GM21576 (cell line): ENCODE results near the gene ENPP6.
A peak's percentile ranks its signal among the peaks of the same experiment; 100 is the strongest.

Experiments
- ATAC-seq: cut with Tn5 transposase; IDR thresholded peaks from one replicate; pipeline ENCODE4 v1.9.1; 2021; ENCODE audit warnings: mild to moderate bottlenecking, moderate library complexity; ENCODE audit not compliant: unreplicated experiment

Gene ENPP6

DNA sequence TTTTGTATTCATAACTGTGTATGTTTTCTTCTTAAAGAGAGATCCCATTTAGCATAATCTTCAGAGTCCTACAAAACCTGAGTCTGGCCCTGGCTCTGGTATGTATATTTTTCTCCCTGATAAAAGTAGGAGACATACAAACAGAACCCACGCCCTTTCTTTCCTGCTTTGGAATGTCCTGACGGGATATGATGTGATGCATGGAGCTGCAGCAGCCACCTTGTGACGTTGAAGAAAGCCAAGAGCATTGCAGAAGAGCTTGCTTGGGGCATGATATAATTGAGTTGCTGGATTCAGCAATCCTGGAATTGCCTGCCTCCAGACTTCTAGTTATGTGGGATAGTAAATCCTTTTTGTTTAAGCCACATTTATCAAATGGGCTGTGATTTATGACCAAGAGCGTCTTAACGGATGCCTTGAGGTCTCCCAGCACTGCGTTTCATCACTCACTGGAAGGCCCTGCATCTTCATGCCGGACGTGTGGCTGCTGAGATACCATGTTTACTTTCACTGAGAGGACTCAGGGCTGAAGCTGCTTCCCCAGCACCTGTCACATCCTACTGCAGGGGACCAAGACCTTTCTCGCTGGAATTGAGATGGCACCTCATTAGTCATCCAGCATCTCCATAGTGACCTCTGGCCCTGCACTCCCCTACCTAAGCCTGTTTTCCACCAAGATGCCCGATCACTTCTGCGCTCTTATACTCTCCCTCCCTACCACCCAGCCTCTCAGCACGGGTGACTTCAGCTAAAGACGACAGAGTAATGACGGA, 107.0 kb downstream of the ENPP6 start:
- no peak for ATAC-seq

DNA sequence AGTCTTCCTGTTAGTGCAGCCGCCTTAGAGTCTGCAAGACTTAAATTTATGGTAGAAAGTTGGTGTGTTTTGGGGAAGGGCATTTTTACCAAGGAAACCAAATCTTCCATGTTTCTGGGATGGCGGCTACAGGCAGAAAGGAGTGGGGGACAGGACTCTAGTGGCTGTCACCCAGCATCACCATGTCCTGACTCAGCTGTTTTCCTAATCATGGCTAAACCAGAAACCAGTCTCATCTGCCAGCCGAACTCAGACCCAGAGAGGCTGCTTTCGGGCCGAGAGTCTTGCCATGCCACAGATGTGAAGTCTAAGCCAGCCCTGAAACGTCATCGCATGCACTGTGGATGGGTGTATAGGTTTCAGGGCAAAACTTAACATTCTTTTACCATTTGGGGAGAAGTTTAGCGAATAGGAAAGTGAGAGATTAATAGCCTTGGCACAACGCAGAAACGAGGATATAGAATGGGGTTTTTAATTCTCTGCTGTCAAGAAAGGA, 109.6 kb downstream of the ENPP6 start:
- no peak for ATAC-seq

DNA sequence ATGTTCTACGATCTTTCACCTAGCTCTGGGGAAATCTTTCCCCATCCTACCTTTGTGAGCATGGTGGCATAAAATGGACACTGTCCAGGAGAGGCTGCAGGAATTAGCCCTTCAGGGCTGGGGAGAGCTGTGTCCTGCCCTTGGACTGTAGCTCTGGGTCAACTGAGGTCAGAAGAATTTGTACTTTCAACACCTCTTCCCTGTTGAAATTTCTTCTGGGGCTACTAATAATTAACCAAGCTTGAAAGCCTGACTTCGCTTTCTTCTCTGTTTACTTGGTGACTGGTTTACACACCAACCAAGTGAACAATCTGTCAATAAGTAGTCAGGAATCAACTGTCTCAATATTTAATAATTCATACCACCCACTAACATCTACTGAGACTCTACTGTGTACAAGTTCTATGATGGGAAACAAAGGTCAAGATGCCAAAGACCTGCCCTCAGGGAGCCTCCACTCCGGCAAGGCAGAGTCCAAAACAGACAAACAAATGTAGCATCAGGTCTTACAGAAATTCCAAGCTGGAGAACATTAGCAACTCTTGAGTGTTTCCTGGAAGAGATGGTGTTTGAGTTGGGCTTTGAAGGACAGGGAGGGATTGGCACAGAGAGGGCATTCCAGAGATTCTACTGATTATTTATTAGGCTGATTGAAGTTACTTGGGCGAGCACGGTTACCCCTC, 113.1 kb downstream of the ENPP6 start:
- ATAC-seq = no peak

DNA sequence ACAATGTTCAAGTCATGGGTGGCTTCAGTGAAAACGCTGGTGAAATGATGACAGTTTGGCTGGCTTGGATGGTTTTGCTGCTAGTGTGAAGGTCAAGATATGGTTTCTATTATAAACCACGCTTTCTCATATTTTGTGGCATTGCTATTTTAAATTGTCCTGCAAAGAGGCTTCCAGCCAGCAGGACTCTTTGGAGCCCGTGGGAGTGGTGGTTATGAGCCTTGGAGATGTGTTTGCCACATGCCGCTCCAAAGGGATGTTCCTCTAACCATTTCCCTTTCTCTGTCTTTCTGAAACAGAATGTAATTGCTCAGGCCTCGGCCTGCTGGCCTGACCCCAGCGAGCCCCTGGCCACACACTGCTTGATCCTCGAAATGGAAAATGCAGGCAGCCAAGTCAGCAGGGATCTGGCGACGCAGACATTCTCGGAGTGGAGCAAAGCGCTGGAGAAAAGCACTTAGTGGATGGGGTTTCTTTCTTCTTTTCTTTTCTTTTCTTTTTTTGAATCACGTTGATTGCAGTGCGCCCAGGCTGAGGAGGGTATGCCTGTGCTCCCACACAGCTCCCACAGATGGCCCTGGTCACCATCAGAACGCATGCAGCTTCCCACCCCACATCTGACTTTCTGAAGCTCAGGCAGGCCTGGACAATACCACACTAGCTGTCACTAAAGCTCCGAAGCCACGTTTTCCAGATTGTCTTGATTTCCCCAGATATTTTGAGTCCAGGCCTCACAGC, 114.0 kb downstream of the ENPP6 start:
- no peak for ATAC-seq

DNA sequence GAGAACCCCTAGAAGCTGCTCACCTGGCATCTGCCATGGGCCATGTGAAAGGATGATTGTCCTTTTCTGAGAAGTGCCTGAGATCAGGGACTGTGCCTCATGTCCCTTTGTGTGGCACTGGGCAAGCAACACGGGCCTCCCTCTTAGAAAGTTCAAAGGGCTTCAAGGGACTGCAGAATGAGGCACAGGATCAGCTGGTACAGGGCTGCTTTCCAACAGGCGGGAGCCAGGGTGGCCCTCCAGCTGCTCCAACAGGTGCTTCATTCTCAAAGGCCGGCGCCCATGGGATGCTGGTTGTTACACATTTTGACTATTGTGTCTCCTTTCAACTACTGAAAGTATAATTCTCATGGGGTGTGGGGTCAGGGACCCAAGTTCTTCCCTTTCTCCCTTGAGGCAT, 114.7 kb downstream of the ENPP6 start:
- no peak for ATAC-seq

DNA sequence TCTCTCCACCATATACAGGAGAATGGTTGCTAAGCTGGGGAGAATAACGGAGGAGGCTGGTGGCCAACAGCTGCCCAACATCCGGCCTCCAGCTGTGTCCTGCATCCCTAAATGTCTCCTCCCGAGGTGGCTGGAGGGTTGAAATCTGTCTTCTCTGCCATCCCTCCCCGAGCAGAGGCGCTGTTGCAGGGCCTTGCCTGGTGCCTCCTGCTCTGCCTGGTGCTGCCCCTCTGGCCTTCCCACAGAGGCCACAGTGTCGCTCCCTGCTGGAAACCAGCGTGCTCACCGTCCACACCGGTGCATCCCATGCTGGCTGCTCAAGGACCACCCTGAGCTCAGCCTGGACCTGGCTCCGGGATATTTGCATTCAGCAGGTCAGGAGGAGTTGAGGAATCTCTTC, 115.2 kb downstream of the ENPP6 start:
- no peak for ATAC-seq

DNA sequence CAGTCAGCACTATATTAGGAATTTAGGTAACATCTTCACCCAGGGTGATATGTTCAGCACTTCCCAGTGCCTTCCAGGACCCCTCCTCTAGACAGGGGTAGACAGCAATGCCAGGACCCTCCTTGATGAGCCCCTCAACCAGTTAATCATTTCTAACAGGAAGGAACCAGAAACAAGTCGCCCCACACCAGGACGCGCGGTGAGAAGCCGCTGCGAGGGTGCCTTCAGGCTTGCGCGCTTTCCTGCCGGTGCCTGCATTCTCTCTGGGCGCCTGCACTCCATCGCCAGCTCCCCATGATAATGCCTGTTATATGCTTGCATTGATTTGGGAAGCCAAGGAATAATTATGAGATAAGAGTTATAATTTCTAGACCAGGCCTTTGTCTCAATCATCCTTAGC, 116.0 kb downstream of the ENPP6 start:
- ATAC-seq = no peak

DNA sequence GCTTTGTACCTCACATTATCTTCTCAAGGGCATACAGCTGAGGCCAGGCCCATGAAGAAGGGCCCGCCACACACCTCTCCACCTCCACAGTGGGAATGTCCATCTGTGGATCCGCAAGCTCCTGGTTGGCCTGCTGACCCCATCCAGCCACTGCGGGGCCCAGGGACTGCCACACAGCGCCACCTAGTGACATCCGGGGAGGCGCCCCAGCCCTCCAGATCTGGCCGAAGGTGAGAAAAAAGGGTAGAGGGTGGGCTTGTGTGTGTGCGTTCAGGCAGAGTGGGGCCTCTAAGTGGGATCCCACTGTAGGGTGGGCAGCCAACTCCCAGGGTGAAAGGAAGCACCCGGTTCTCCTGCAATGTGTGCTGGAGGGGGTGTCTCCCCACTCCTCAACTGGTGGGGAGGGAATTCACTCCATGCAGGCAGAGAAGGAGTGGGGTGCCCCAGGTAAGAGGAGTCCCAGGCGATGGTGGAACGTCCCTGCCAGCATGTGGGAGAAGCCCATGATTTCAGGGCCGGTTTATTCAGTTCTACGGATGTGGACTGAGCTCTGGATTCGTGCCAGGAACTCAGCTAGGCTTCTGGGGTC, 117.3 kb downstream of the ENPP6 start:
- ATAC-seq = peak; percentile 69

DNA sequence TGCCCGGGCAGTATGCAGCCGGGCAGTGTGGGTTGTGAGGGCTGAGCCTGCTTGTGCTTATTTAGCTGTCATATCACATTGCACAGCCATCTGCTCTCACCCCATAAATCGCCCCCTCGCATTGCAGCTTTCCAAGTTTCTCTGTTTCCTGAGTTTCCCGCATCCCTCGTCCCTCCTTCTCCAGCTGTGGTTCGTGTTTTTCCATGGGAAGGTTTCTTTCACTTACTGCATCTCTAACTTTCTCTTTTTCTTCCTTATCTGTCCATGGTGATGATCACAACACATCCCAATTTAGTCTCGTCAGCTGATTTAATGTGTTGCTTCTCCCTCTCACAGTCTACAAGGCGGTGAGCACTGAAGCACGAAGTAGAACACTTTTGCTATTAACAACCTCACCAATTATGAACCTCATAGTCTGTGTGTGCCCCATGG, 118.1 kb downstream of the ENPP6 start:
- no peak for ATAC-seq

DNA sequence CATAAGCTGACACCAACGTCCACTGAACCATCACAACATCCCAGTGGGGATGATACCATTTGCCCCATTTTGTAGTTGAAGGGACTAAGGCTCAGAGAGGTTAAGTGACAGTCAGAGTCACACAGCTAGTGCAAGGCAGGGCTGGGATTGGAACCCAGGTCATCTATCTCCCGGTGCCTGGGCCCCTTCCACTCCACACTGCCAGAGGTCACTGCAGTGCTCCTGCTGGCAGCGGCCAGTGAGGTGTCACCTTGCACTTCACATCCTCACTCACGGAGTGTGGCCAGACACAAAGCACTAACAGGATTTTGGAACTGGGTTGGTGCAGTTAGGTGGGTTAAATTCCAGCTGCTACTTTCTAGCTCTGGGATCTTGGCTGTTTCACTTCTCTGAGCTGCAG, 118.7 kb downstream of the ENPP6 start:
- no peak for ATAC-seq

DNA sequence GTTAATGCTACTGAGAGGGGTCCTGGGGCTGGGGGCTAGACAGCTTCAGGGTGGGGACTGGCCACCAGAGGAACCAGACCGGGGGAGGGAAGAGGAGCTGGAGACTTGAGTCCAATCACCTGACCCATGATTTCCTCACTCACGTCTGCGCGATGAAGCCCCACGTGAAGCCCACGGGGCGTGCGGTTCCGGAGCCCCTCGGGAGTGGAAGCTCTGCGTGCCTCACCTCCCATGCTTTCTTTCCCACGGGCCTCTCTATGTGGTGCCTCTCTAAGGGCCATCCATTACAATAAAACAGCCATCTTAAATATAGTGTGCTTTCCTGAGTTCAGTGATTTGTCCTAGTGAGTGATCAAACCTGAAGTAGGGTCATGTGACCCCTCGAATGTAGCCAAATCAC, 119.9 kb downstream of the ENPP6 start:
- ATAC-seq = no peak

DNA sequence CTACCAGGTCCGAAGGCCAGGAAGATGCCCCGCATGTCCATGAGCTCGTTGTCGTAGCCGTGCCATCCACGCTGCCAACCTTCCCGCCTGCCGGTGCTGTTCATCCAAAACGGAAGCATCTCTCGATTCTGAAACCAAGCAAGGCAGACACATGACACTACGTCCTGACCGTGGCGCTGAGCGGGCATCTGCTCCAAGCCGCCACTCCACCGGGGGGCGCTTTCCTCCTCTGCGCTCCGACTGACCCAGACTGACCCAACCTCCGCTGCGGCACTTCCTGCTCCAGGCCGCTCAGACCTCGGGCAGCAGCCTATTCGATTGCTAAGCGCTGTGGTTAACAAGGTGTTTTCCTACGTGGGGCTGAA, 120.5 kb downstream of the ENPP6 start:
- ATAC-seq = no peak

DNA sequence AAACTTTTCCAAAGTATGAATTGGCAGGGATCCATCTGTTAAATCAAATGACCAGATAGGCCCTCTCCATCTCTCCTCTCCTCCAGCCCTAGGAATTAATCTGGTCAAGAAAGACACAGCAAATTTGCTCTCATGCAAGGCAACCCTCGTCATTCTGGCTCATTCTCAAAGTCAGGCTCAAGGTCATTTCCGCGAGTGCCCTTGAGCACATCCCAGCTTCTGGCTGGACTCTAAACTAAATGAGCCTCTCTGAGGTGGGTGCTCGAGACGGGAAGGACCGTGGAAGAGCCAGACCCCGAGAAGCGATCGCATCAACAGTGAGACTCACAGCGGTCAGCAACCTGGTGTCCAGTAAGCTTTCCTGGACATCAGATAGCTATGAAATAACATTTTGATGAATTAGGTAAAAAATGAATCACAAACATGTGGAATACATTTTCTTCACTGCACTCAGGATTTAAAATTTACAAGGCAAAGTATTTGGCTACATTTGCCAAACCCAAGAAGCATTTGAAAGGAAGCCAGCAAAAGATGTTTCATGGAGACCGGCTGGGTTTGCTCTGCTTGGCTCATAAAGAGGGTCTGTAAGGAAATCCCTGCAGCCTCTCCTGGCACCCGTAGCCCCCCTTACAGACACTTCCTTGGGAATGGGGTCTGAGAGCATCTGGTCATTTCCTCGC, 121.0 kb downstream of the ENPP6 start:
- no peak for ATAC-seq

DNA sequence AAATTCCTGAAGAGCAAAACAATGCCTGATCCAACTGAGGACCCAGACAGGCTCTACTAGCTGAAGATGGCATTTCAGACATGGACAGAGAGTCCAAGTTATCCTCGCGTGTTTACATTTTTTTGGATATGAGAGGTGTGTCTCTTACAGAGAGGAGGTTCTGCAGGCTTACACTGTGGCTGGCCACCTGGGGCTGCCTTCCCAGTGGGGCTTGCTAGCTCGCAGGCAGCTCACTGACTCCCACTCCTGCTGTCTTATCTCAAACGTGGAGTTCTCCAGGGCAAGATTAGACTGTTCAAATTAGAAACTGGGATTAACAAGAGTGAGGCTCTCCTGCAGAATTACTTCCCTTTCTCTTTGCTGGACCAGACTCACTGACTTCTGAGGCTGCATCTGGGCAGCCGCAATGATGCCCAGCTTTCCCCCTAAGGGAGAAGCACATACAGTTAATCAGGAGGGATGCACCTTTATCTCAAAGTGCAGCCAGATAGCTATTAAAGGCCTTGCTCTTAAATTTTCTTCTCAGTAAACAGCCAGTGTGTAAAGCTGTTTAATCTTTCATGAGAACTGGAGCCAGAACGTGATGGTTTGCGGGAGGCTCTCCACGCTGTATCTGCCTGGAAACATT, 123.0 kb downstream of the ENPP6 start:
- no peak for ATAC-seq

DNA sequence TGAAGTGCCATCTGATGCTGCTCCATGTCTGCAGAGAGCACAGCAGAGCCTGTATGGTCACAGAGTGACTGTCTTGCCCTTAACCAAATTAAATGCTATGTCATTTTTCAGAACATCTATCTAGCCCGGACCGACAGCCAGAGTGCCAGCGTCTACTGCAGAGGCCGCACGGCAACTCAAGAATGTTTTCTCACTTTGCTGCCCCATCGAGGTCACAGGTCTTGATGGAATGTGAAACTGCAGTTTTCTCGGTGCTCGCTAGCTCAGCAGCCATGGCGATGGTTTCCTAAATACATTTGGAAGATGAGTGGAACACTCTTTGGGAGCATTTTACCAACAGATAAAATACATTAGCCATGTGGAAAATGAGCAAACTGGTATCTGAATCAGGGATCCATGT, 125.7 kb downstream of the ENPP6 start:
- ATAC-seq = no peak

DNA sequence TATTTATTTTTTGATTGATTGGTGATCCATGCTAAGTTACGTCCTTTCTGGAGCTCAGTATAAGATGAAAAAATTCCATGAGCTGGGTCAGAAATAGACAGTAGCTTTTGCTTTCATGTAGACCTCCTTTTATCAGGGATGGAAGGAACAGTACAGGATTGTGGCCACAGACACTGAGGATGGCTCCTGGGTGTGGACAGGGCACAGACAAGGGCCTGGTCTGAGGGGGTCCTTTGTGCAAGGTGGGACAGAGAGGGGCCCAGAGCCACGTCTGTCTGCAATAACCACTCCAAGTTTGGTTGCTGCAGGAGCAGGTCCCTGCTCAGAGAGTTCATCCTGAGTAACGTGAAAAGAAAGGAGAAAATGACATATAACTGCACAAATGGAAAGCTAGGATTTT, 127.1 kb downstream of the ENPP6 start:
- no peak for ATAC-seq

DNA sequence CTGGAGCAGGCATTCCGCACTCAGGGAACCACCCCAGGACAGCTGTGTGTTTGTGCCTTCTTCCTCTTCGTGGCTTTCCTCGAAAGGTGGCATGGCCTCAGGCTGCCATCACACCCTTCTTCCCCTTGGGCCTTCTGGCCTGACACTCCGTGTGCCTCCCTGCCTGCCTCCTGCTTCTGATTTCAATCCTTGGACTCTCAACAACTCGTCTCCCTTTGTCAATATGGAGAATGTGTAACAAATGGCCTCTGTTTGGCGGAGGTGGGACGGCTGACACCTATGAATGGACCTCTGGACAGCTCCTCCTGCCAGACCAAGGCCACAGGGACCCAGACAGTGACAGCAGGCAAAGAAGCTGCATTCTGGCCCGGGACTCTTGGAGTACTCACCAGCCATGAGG, 137.0 kb downstream of the ENPP6 start:
- no peak for ATAC-seq

DNA sequence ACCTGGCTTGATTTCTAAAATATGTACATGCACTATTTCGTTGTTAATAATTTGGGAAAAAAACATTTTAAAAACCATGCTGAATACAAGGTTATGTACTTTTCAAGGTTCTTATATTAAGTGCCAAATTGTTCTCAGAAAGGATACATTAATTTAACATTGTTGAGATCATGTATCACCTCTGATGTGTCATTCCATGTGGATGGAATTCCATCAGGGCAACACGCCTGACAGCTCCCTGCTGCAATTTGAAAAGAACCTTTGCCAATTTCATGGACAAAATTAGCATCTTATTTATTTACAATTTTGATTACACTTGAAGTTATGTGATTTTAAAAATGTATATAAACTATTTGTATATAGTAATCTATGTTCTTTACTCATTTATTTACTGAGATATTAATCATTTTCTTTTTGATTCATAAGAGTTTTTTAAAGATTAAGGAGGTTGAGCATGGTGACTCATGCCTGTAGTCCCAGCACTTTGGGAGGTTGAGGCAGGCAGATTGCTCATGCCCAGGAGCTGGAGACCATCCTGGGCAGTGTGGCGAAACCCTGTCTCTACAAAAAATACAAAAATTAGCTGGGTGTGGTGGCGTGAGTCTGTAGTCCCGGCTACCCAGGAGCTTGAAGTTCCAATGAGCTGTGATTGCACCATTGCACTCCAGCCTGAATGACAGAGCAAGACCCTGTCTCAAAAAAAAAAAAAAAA, 142.8 kb downstream of the ENPP6 start:
- no peak for ATAC-seq

DNA sequence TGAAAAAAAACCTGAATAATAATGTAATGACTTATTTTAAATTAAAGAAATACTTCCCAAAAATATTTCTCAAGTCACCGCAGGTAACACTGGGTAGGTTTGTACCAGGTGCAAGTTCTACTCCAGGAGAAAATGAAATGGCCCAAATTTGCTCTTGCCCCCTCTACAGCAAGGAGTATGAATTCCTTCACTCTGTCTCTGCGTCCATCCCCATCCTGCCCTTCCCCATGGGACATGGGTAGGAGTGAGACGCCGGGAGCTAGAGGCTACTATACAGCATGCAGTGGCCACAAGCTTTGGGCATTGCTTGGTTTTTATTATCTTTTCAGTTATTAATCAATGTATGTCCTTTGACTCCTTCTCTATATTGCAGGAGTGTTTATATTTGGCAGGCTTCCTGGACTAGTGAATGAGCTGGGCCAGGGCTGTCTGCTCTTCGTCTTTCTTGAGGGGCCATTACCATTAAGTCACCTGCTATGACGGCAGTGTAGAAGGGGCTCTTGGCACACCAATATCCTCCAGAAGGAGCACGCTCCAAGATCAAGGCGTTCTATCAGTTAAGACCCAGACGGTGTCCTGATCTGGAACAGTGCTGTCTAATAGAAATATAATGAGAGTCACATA, 149.6 kb downstream of the ENPP6 start:
- no peak for ATAC-seq
